Measurements from ENCODE around the gene HSF5. TPM values are rescaled to one million over a fixed set of nuclear protein-coding genes. Genes with fewer than 3 reads are reported as not detected.

The HSF5 gene
- total RNA-seq, 4 donors from 2014 or later = not detected

- intact Hi-C loops (cut with DNase I; ENCODE audit: low total_unique reads) = no loop called here
Observed at GRCh38 chr17:58528443-58528842, 40.2 kb upstream of the HSF5 start.

DNA sequence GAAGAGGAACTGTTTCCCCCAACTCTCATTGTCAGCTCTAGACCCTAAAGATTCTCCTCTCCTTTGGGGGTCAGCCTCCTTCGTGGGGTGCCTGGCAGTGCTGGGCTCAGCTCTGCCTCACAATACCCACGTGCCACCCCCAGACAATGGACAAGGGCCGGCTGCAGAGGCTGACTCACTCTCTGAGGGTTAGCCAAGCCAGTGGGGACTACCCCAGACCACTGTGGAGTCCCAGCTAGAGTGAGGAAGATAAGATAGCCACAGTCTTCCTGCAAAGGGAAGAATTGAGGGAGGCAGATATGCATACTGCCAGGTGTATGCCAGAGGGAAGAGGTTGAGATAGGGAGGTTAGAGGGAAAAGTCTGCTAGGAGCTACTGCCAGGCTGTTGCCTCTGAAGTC lies 39.7 kb upstream of the HSF5 start:
- H3K9me3 ChIP-seq = no peaks in the 10 kb centered on the region
- no peaks in the 10 kb centered on the region for H3K36me3 ChIP-seq
- intact Hi-C loops (cut with DNase I; ENCODE audit: low total_unique reads) = no loop called here
- H3K27ac ChIP-seq = peak overlapping the region in 2 of 4 donors; percentile 38 to 46
- in situ Hi-C loops (cut with MboI; ENCODE audit: low sequenced_read_pairs in 4 of 4) = loop anchor here in 2 of 4 donors (10.0 kb wide), 2 partner anchors 167 to 487 kb away; partner anchors contain the start of genes RAD51C (in 1 of the 2) and TEX14 (in 1 of the 2)
- peaks cover 7 to 15% of the 10 kb centered on the region in 2 donors for H3K4me1 ChIP-seq
- H3K4me3 ChIP-seq = no peak overlapping the region
- TF ChIP-seq POLR2A (IDR thresholded peaks at IDR 0.05) (no peak), CTCF (IDR thresholded peaks at IDR 0.05 in 4 of 5, conservative IDR thresholded peaks at IDR 0.05 in 1 of 5) (no peak)
- ATAC-seq = no peak
- DNase-seq = no peak
- H3K27me3 ChIP-seq = no peaks in the 10 kb centered on the region

More at GRCh38 chr17:58528443-58528842, 40.2 kb upstream of the HSF5 start:
- peaks cover 7 to 15% of the 10 kb centered on the region in 2 donors for H3K4me1 ChIP-seq
- H3K27me3 ChIP-seq = no peaks in the 10 kb centered on the region
- H3K4me3 ChIP-seq = no peak overlapping the region
- no peaks in the 10 kb centered on the region for H3K9me3 ChIP-seq
- in situ Hi-C loops (cut with MboI; ENCODE audit: low sequenced_read_pairs in 4 of 4) = loop anchor here in 2 of 4 donors (10.0 kb wide), 2 partner anchors 166 to 486 kb away; partner anchors contain the start of genes RAD51C (in 1 of the 2) and TEX14 (in 1 of the 2)
- ATAC-seq = no peak
- no peaks in the 10 kb centered on the region for H3K36me3 ChIP-seq
- peak overlapping the region in 3 of 4 donors; percentile 20 to 38 (median 34) for H3K27ac ChIP-seq
- TF ChIP-seq POLR2A (IDR thresholded peaks at IDR 0.05) (no peak), CTCF (IDR thresholded peaks at IDR 0.05 in 4 of 5, conservative IDR thresholded peaks at IDR 0.05 in 1 of 5) (no peak)
- no peak for DNase-seq

DNA sequence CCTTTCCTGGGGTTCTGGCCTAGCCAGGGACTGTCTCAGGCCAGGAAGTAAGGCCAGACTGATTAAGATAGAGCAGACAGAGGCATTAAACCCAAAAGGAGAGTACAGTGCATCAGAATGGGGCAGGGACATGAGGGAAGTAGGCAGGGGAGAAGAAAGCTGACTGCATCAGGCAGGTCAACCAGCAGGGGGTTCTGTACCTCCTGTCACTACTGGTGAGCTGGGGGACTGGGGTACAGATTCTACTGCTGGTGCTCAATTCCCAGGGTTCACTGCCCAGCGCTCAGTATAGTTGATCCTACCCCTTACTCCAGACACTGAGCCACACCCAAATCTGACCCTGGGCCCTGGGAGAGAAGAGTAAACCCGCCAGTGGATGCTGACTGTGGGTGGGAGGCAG lies 39.1 kb upstream of the HSF5 start:
- Histone ChIP-seq H3K9me3 (no peaks in the 10 kb centered on the region), H3K27me3 (no peaks in the 10 kb centered on the region), H3K4me1 (peaks cover 3 to 12% of the 10 kb centered on the region in 2 donors), H3K4me3 (no peak overlapping the region), H3K36me3 (no peaks in the 10 kb centered on the region), H3K27ac (peak overlapping the region in 2 of 4 donors; percentile 46 to 49)
- in situ Hi-C loops (cut with MboI; ENCODE audit: low sequenced_read_pairs in 4 of 4) = loop anchor here in 2 of 4 donors (10.0 kb wide), 2 partner anchors 167 to 487 kb away; partner anchors contain the start of genes RAD51C (in 1 of the 2) and TEX14 (in 1 of the 2)
- ATAC-seq (no peak), DNase-seq (no peak)
- intact Hi-C loops (cut with DNase I; ENCODE audit: low total_unique reads) = no loop called here
- TF ChIP-seq POLR2A (IDR thresholded peaks at IDR 0.05) = no peak
- no peak for TF ChIP-seq CTCF (IDR thresholded peaks at IDR 0.05 in 4 of 5, conservative IDR thresholded peaks at IDR 0.05 in 1 of 5)

- ATAC-seq (peak in 1 of 2 donors; percentile 51), DNase-seq (peak in 1 of 2 donors; percentile 33)
- in situ Hi-C loops (cut with MboI; ENCODE audit: low sequenced_read_pairs in 4 of 4) = loop anchor here in 2 of 4 donors (10.0 kb wide), 2 partner anchors 170 to 490 kb away; partner anchors contain the start of genes RAD51C (in 1 of the 2) and TEX14 (in 1 of the 2)
- H3K27me3 ChIP-seq = no peaks in the 10 kb centered on the region
- H3K9me3 ChIP-seq = no peaks in the 10 kb centered on the region
- intact Hi-C loops (cut with DNase I; ENCODE audit: low total_unique reads) = no loop called here
- no peaks in the 10 kb centered on the region for H3K36me3 ChIP-seq
- peak overlapping the region; percentile 27 to 65 (median 51) for H3K27ac ChIP-seq
- TF ChIP-seq POLR2A (IDR thresholded peaks at IDR 0.05) (no peak), CTCF (IDR thresholded peaks at IDR 0.05 in 4 of 5, conservative IDR thresholded peaks at IDR 0.05 in 1 of 5) (no peak)
- H3K4me3 ChIP-seq = no peak overlapping the region
- peaks cover 0 to 13% of the 10 kb centered on the region in 2 donors for H3K4me1 ChIP-seq
Observed at GRCh38 chr17:58525239-58525638, 37.0 kb upstream of the HSF5 start.
